Stomach (tissue), 9 donors: Measurements from ENCODE around the gene DNMT3B. TPM values are rescaled to one million over a fixed set of nuclear protein-coding genes. Genes with fewer than 3 reads are reported as not detected.

Source experiments
- DNase-seq, 2 donors: peaks; one replicate each; pipeline versions ENCODE4 v3.0.0 to v3.0.0-alpha.2; 2013 to 2019
- H3K27ac ChIP-seq, 5 donors: fragments of 200-600 bp in 4 of 5; sonication (generic) in 4 of 5; one replicate each; pipeline ENCODE4 v1.5.1; 2013 to 2019; ENCODE audit warnings: mild to moderate bottlenecking in 1 of 5, moderate library complexity in 1 of 5
- H3K27me3 ChIP-seq, 3 donors: fragments of 200-600 bp; sonication (generic); one replicate each; pipeline ENCODE4 v1.5.1; 2017 to 2019; ENCODE audit warnings: mixed run types in 1 of 3
- H3K36me3 ChIP-seq, 4 donors: fragments of 200-600 bp; sonication (generic); 1 replicate in 3 of 4; 2 replicates in 1 of 4; pipeline ENCODE4 v1.5.1; 2016 to 2019
- H3K4me1 ChIP-seq, 4 donors: fragments of 200-600 bp; sonication (generic); one replicate each; pipeline ENCODE4 v1.5.1; 2016 to 2019
- H3K4me3 ChIP-seq, 4 donors: fragments of 200-600 bp; sonication (generic) in 3 of 4; one replicate each; pipeline ENCODE4 v1.5.1; 2016 to 2019; ENCODE audit warnings: mild to moderate bottlenecking in 1 of 4
- H3K9me3 ChIP-seq, 4 donors: fragments of 200-600 bp; sonication (generic); one replicate each; pipeline ENCODE4 v1.5.1; 2016 to 2019
- EP300 ChIP-seq: sonication (generic); formaldehyde crosslinking; IDR thresholded peaks from one replicate; pipeline ENCODE4 v1.6.1; 2017; ENCODE audit warnings: antibody characterized with exemption
- POLR2A ChIP-seq, 4 donors: fragments of 450-650 bp; IDR thresholded peaks; one replicate each; pipeline ENCODE4 v1.6.1; 2016; ENCODE audit warnings: antibody characterized with exemption in 4 of 4, control low read depth in 2 of 4, mild to moderate bottlenecking in 1 of 4, moderate library complexity in 1 of 4
- POLR2AphosphoS5 ChIP-seq, 3 donors: sonication (generic); formaldehyde crosslinking; IDR thresholded peaks; one replicate each; pipeline ENCODE4 v1.6.1; 2016; ENCODE audit warnings: antibody characterized with exemption in 3 of 3
- WGBS, 5 donors: extraction: QIAGEN DNeasy Blood & Tissue Kit in 3 of 5; methylation state at CpG; one replicate each; pipeline versions ENCODE4 v1.1.5 to v1.1.7; 2013 to 2018; 5-methylcytosine and 5-hydroxymethylcytosine counted together
- intact Hi-C: fragments of 100-400 bp; cut with DNase I; formaldehyde crosslinking; loops from one replicate; pipeline ENCODE4 v1.15.1; 2023; ENCODE audit warnings: low total_unique reads
- polyA plus RNA-seq, 3 donors: library from polyadenylated mRNA; stranded (reverse); fragments of 200-250 nt; gene quantifications; one replicate each; pipeline ENCODE4 v1.2.3, GENCODE V29; 2013
- total RNA-seq, 5 donors: library from RNA; depleted of rRNA; stranded (reverse); fragments of >200 nt; gene quantifications; one replicate each; pipeline versions ENCODE4 v1.1.0 to v1.2.3, GENCODE V29; 2014 to 2016
- TF ChIP-seq, protein P1 (sequence below), 7 experiments: fragments of 450-650 bp in 4 of 7; fragments of 200-600 bp in 3 of 7; sonication (generic) in 3 of 7; IDR thresholded peaks; one replicate each; pipeline ENCODE4 v1.5.1; 2016 to 2019; ENCODE audit warnings: antibody characterized with exemption in 7 of 7, control low read depth in 2 of 7, mild to moderate bottlenecking in 1 of 7
- donor health status: healthy with polysubstance abuse.
- donor health status: Bipolar disorder and iron deficiency.
- donor health status: healthy.

Gene DNMT3B
- total and polyA plus RNA-seq, 8 donors, result 0.31 to 17.0 (median 0.87) TPM; not detected in 2

DNA sequence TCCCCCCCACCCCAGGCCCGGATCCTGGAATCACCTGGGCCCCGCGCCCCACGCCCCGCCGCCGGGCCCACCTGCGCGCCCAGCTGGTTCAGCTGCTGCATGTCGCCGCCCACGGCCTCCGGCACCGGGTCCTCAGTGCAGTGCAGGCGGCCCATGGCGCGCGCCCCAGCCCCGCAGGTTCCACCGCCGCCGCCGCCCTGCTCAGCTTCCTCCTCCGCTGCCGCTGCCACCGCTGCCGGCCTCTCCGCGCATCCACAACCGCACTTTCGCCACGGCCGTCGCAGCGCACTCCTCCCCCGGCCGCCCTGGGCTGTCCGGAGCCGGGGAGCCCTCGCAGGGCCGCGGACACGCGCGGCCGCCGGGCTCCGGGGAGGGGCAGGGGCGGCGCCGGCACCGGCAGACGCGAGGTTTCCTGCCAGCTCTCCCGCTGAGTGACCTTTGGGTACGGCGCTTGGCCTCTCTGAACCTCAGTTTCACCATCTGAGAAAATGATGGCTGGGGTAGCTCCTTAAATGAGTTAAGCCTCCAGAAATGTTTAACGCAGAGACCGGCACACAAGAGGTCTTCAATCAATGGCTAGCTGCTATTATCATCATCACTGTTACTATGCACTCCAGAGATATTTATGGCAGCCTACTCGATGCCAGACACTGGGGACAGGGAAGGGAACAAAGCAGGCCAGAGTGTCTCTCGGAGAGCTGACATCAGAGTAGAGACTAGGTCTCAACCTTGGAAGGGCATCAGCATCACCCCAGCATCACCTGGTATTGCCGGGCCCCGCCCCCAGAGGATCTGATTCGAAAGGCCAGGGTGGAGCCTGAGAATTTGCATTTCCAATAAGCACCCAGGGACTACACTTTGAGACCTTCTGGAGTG is 18.7 kb upstream of the DNMT3B start, which contains the start of gene COMMD7:
TSS of gene COMMD7 (minus strand) at position 231 of the 876 bp plus-strand sequence. CDS start at position 155, 76 bp downstream.
- TF ChIP-seq, protein P1, sequence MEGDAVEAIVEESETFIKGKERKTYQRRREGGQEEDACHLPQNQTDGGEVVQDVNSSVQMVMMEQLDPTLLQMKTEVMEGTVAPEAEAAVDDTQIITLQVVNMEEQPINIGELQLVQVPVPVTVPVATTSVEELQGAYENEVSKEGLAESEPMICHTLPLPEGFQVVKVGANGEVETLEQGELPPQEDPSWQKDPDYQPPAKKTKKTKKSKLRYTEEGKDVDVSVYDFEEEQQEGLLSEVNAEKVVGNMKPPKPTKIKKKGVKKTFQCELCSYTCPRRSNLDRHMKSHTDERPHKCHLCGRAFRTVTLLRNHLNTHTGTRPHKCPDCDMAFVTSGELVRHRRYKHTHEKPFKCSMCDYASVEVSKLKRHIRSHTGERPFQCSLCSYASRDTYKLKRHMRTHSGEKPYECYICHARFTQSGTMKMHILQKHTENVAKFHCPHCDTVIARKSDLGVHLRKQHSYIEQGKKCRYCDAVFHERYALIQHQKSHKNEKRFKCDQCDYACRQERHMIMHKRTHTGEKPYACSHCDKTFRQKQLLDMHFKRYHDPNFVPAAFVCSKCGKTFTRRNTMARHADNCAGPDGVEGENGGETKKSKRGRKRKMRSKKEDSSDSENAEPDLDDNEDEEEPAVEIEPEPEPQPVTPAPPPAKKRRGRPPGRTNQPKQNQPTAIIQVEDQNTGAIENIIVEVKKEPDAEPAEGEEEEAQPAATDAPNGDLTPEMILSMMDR (IDR thresholded peaks at IDR 0.05), result no peak
- no peak for TF ChIP-seq EP300
- peak in 2 of 3 donors; percentile 50 to 52 for TF ChIP-seq POLR2AphosphoS5 (IDR thresholded peaks at IDR 0.05)
- no peak for TF ChIP-seq POLR2A (IDR thresholded peaks at IDR 0.05)
- H3K27me3 ChIP-seq, result no peaks in the 10 kb centered on the region
- DNase-seq, result peak; percentile 73 to 89
- H3K9me3 ChIP-seq, result no peaks in the 10 kb centered on the region
- intact Hi-C loops, result no loop called here
- no peaks in the 10 kb centered on the region for H3K36me3 ChIP-seq
- peak within 1 kb of the TSS; percentile 75 to 91 (median 88) for H3K27ac ChIP-seq
- peaks cover 0 to 33% (median 27%) of the 10 kb centered on the region in 4 donors for H3K4me1 ChIP-seq
- H3K4me3 ChIP-seq, result peak within 1 kb of the TSS; percentile 78 to 97 (median 90)
- WGBS, 5 donors, result 1 to 8% (median 1%) methylated on average over 11 to 64 of the region's 64 CpGs

DNA sequence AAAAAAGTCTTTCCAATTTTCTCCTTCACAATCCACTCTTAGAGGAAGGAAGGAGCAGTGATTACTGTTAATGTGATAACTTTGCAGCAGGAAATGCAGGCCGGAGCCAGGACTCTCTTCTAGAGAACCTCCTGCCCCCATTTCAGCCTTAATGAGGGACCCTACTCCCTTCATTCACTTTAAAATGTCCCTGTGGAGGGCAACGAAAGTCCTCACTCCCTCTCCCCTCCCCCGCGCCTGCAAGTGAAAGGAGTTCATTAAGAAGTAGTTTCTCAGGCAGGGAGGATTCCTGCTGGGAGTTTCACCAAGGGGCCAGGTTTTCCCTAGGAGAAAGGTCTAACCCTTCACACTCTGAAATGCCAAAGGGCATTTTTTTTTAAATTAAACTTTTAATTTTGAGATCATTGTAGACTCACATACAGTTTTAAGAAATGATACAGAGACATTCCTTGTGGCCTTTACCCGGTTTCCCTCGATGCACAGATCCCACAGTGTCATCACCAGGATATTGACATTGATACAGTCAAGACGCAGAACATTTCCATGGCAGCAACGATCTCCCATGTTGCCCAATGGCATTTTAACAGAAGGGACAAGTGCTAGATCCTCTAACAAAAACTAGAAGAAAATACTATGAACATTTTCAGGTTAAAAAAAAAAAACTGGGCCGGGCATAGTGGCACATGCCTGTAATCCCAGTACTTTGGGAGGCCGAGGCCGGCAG is 12.1 kb upstream of the DNMT3B start:
- Histone ChIP-seq H3K36me3 (no peaks in the 10 kb centered on the region), H3K4me1 (no peaks in the 10 kb centered on the region), H3K4me3 (no peak overlapping the region), H3K9me3 (no peaks in the 10 kb centered on the region), H3K27ac (no peak overlapping the region), H3K27me3 (no peaks in the 10 kb centered on the region)
- DNase-seq, result no peak
- intact Hi-C loops, result no loop called here
- 72 to 80% (median 75%) methylated on average over 11 of the region's 11 CpGs for WGBS, 5 donors
- TF ChIP-seq, protein P1 (IDR thresholded peaks at IDR 0.05), result no peak
- TF ChIP-seq EP300 (no peak), POLR2AphosphoS5 (IDR thresholded peaks at IDR 0.05) (no peak), POLR2A (IDR thresholded peaks at IDR 0.05) (no peak)

DNA sequence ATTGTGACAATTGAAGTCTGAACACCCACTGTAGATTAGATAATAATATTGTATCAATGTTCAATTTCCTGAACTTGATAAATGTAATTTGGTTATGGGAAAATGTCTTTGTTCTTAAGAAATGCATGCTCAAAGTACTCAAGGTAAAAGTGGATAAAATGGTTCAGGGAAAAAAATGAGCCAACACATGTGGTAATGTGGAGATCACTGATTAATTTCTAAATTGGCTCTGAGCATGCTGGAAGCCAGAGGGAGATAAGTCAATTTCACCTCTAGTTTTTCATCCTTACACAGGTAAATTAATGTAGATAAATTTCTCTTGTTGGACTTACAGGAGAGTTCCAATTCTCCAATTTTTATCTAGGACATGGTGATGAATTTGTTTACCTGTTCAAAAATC is 10.9 kb upstream of the DNMT3B start:
- TF ChIP-seq, protein P1 (IDR thresholded peaks at IDR 0.05), result no peak
- TF ChIP-seq POLR2A (IDR thresholded peaks at IDR 0.05) (no peak), POLR2AphosphoS5 (IDR thresholded peaks at IDR 0.05) (no peak), EP300 (no peak)
- no peaks in the 10 kb centered on the region for H3K4me1 ChIP-seq
- H3K36me3 ChIP-seq, result no peaks in the 10 kb centered on the region
- H3K27me3 ChIP-seq, result no peaks in the 10 kb centered on the region
- H3K4me3 ChIP-seq, result no peak overlapping the region
- intact Hi-C loops, result no loop called here
- no peak for DNase-seq
- H3K27ac ChIP-seq, result no peak overlapping the region
- H3K9me3 ChIP-seq, result no peaks in the 10 kb centered on the region

- no peak for DNase-seq
- Histone ChIP-seq H3K27me3 (no peaks in the 10 kb centered on the region), H3K9me3 (no peaks in the 10 kb centered on the region), H3K27ac (no peak overlapping the region), H3K4me3 (no peak overlapping the region), H3K36me3 (no peaks in the 10 kb centered on the region), H3K4me1 (no peaks in the 10 kb centered on the region)
- WGBS, 5 donors, result 79 to 87% (median 86%) methylated on average over 6 of the region's 6 CpGs
- TF ChIP-seq POLR2AphosphoS5 (IDR thresholded peaks at IDR 0.05) (no peak), EP300 (no peak), POLR2A (IDR thresholded peaks at IDR 0.05) (no peak)
- TF ChIP-seq, protein P1 (IDR thresholded peaks at IDR 0.05), result no peak
- intact Hi-C loops, result no loop called here
Measured at GRCh38 chr20:32751702-32752457, 10.3 kb upstream of the DNMT3B start.
